Kidney glomerular epithelial cell (primary cell): Measurements from ENCODE around the gene KIAA0040.
A peak's percentile ranks its signal among the peaks of the same experiment; 100 is the strongest.

Experiments used
- DNase-seq: peaks from one replicate; lab custom pipeline; 2025; lab: John Stamatoyannopoulos, UW

KIAA0040 gene

GRCh38 chr1:175171036-175171913, 21.3 kb downstream of the KIAA0040 start:
- DNase-seq: no peak

- peak; percentile 87 for DNase-seq
These were observed 23.1 kb downstream of the KIAA0040 start for GRCh38 chr1:175169286-175170018.

- DNase-seq: no peak
These were observed 23.8 kb downstream of the KIAA0040 start for GRCh38 chr1:175168782-175169181.

GRCh38 chr1:175167861-175168260, 24.7 kb downstream of the KIAA0040 start:
- no peak for DNase-seq

- DNase-seq: no peak
These were observed 25.8 kb downstream of the KIAA0040 start for GRCh38 chr1:175166746-175167145.

GRCh38 chr1:175164751-175165150, 27.8 kb downstream of the KIAA0040 start:
- DNase-seq: no peak

- DNase-seq: no peak
These were observed 28.9 kb downstream of the KIAA0040 start for GRCh38 chr1:175163702-175164101.

- no peak for DNase-seq
These were observed 29.6 kb downstream of the KIAA0040 start for GRCh38 chr1:175162955-175163354.

GRCh38 chr1:175158170-175158591, 34.4 kb downstream of the KIAA0040 start:
- no peak for DNase-seq

- DNase-seq: no peak
These were observed 35.4 kb downstream of the KIAA0040 start for GRCh38 chr1:175157200-175157599.

GRCh38 chr1:175155936-175156335, 36.6 kb downstream of the KIAA0040 start:
- DNase-seq: no peak

- DNase-seq: no peak
These were observed 37.1 kb downstream of the KIAA0040 start for GRCh38 chr1:175155473-175155856.

GRCh38 chr1:175154629-175155472, 37.7 kb downstream of the KIAA0040 start:
- DNase-seq: peak; percentile 55

GRCh38 chr1:175152006-175152652, 40.4 kb downstream of the KIAA0040 start:
- no peak for DNase-seq

GRCh38 chr1:175150596-175151319, 41.8 kb downstream of the KIAA0040 start:
- DNase-seq: peak; percentile 62

- DNase-seq: no peak
These were observed 44.5 kb downstream of the KIAA0040 start for GRCh38 chr1:175148068-175148467.

GRCh38 chr1:175147569-175147968, 45.0 kb downstream of the KIAA0040 start:
- DNase-seq: no peak

GRCh38 chr1:175146529-175147213, 45.9 kb downstream of the KIAA0040 start:
- peak; percentile 64 for DNase-seq

GRCh38 chr1:175145899-175146528, 46.6 kb downstream of the KIAA0040 start:
- DNase-seq: no peak

GRCh38 chr1:175138579-175138978, 54.0 kb downstream of the KIAA0040 start:
- DNase-seq: no peak
